ENCODE results near the gene TIAM1. TPM values are rescaled to one million over a fixed set of nuclear protein-coding genes. Genes with fewer than 3 reads are reported as not detected.

TIAM1 gene
- total RNA-seq, 1 experiment from 2014 or later: 3.7 TPM

- intact Hi-C loops (cut with micrococcal nuclease; ENCODE audit: unreplicated experiment) (no loop called here), in situ Hi-C loops (cut with HindIII; ENCODE audit: low pct_unique_long_range_greater_than_20kb, low sequenced_read_pairs) (no loop called here)
- DNase-seq (ENCODE audit: low read depth, low spot score) (no peak), ATAC-seq (no peak)
- no peak overlapping the region for H3K27ac ChIP-seq (ENCODE audit: low read length)
- no peak overlapping the region for H3K4me3 ChIP-seq (ENCODE audit: low read depth in 2 of 2, low read length in 2 of 2)
- CTCF ChIA-PET: no interaction called here
- POLR2A ChIA-PET: no interaction called here
- TF ChIP-seq REST (IDR thresholded peaks at IDR 0.05; ENCODE audit: insufficient read depth in 1 of 2, low read depth in 2 of 2, low read length in 1 of 2) (no peak), CTCF (IDR thresholded peaks at IDR 0.05) (no peak), TCF7L2 (IDR thresholded peaks at IDR 0.05; ENCODE audit: low read depth, low read length) (no peak), POLR2AphosphoS5 (IDR thresholded peaks at IDR 0.05; ENCODE audit: low read depth, low read length) (no peak), SIN3A (IDR thresholded peaks at IDR 0.05; ENCODE audit: borderline replicate concordance, insufficient read depth, low read depth, low read length) (no peak)
- H3K36me3 ChIP-seq (ENCODE audit: control insufficient read depth, insufficient read depth, low read length): no peaks in the 10 kb centered on the region
- BruUV-seq (replicated peaks): no TSS peak
- no peaks in the 10 kb centered on the region; the same call in 1 of the 2 replicates for H3K27me3 ChIP-seq (ENCODE audit: control insufficient read depth, insufficient read depth, low read length)
- H3K4me1 ChIP-seq (ENCODE audit: control insufficient read depth, insufficient read depth, low read length): no peaks in the 10 kb centered on the region
- no peaks in the 10 kb centered on the region for H3K9me3 ChIP-seq (ENCODE audit: control insufficient read depth, insufficient read depth, low read depth, low read length)
These were observed 181.9 kb downstream of the TIAM1 start for GRCh38 chr21:31162079-31162699.

GRCh38 chr21:31161157-31161556 is 182.9 kb downstream of the TIAM1 start:
- POLR2A ChIA-PET: no interaction called here
- Histone ChIP-seq H3K4me3 (ENCODE audit: low read depth in 2 of 2, low read length in 2 of 2) (no peak overlapping the region; a peak in 1 of 4 replicates), H3K36me3 (ENCODE audit: control insufficient read depth, insufficient read depth, low read length) (no peaks in the 10 kb centered on the region), H3K27ac (ENCODE audit: low read length) (no peak overlapping the region), H3K4me1 (ENCODE audit: control insufficient read depth, insufficient read depth, low read length) (no peaks in the 10 kb centered on the region), H3K27me3 (ENCODE audit: control insufficient read depth, insufficient read depth, low read length) (no peaks in the 10 kb centered on the region; the same call in 1 of the 2 replicates), H3K9me3 (ENCODE audit: control insufficient read depth, insufficient read depth, low read depth, low read length) (no peaks in the 10 kb centered on the region; the same call in 1 of the 2 replicates)
- no peak for ATAC-seq
- CTCF ChIA-PET: no interaction called here
- in situ Hi-C loops (cut with HindIII; ENCODE audit: low pct_unique_long_range_greater_than_20kb, low sequenced_read_pairs) (no loop called here), intact Hi-C loops (cut with micrococcal nuclease; ENCODE audit: unreplicated experiment) (no loop called here)
- BruUV-seq (replicated peaks): no TSS peak
- no peak for DNase-seq (ENCODE audit: low read depth, low spot score)
- TF ChIP-seq POLR2AphosphoS5 (IDR thresholded peaks at IDR 0.05; ENCODE audit: low read depth, low read length) (no peak), REST (IDR thresholded peaks at IDR 0.05; ENCODE audit: insufficient read depth in 1 of 2, low read depth in 2 of 2, low read length in 1 of 2) (no peak), CTCF (IDR thresholded peaks at IDR 0.05) (no peak), TCF7L2 (IDR thresholded peaks at IDR 0.05; ENCODE audit: low read depth, low read length) (no peak), SIN3A (IDR thresholded peaks at IDR 0.05; ENCODE audit: borderline replicate concordance, insufficient read depth, low read depth, low read length) (no peak)
